ENCODE data around the gene NINJ2.
"Not testable (repeated sequence)": the region's sequence is repeated elsewhere in the genome, so short reads cannot be mapped to it uniquely, and the experiment has no call there.

NINJ2 gene

GRCh38 chr12:639988-640387 is 23.3 kb downstream of the NINJ2 start:
- DNase-seq, result no peak

GRCh38 chr12:639566-639965 is 23.7 kb downstream of the NINJ2 start:
- no peak for DNase-seq

- no peak for DNase-seq
Measured at GRCh38 chr12:638953-639557, 24.2 kb downstream of the NINJ2 start.

GRCh38 chr12:636632-637031 is 26.6 kb downstream of the NINJ2 start:
- no peak for DNase-seq

GRCh38 chr12:633731-634130 is 29.5 kb downstream of the NINJ2 start:
- DNase-seq, result no peak

- DNase-seq, result no peak
Measured at GRCh38 chr12:632102-632696, 31.0 kb downstream of the NINJ2 start.

- DNase-seq, result peak; percentile 81
Measured at GRCh38 chr12:630656-631632, 32.3 kb downstream of the NINJ2 start.

GRCh38 chr12:628742-629078 is 34.5 kb downstream of the NINJ2 start:
- not testable (repeated sequence) for DNase-seq

GRCh38 chr12:627863-628741 is 35.1 kb downstream of the NINJ2 start:
- DNase-seq, result no peak

- no peak for DNase-seq
Measured at GRCh38 chr12:627285-627684, 36.0 kb downstream of the NINJ2 start.

GRCh38 chr12:625998-626397 is 37.2 kb downstream of the NINJ2 start:
- DNase-seq, result no peak

- DNase-seq, result no peak
Measured at GRCh38 chr12:623865-624372, 39.3 kb downstream of the NINJ2 start.

- no peak for DNase-seq
Measured at GRCh38 chr12:623172-623864, 39.9 kb downstream of the NINJ2 start.

- DNase-seq, result no peak
Measured at GRCh38 chr12:622416-622815, 40.8 kb downstream of the NINJ2 start.

GRCh38 chr12:619346-619745 is 43.9 kb downstream of the NINJ2 start:
- no peak for DNase-seq

- no peak for DNase-seq
Measured at GRCh38 chr12:618605-619004, 44.6 kb downstream of the NINJ2 start.

- DNase-seq, result no peak
Measured at GRCh38 chr12:617304-617915, 45.8 kb downstream of the NINJ2 start.

GRCh38 chr12:615620-616019 is 47.6 kb downstream of the NINJ2 start:
- DNase-seq, result no peak

GRCh38 chr12:614411-614970 is 48.8 kb downstream of the NINJ2 start:
- DNase-seq, result no peak

- DNase-seq, result no peak
Measured at GRCh38 chr12:613996-614395, 49.2 kb downstream of the NINJ2 start.

GRCh38 chr12:612886-613285 is 50.4 kb downstream of the NINJ2 start:
- no peak for DNase-seq

Measured in activated CD8-positive, alpha-beta memory T cell treated with anti-CD3 and anti-CD28 coated beads, Interleukin-2, amount 50 U/mL, for 48 hours (primary cell).